SJSA1 (cell line): ENCODE measurements around the gene NR1H2. TPM values are rescaled to one million over a fixed set of nuclear protein-coding genes. Genes with fewer than 3 reads are reported as not detected.
"Not testable (repeated sequence)": the region's sequence is repeated elsewhere in the genome, so short reads cannot be mapped to it uniquely, and the experiment has no call there.

ENCODE experiments used
- DNase-seq, 2 experiments: peaks; one replicate each; pipeline ENCODE4 v3.0.0-alpha.2; 2015 to 2020; ENCODE audit warnings: low spot score in 2 of 2, low read depth in 1 of 2
- H3K27ac ChIP-seq: fragments of 250-450 bp; sonication (Bioruptor Pico); 2 replicates; pipeline ENCODE4 v1.5.1; 2020; ENCODE audit warnings: mild to moderate bottlenecking, moderate library complexity
- H3K27me3 ChIP-seq: fragments of 250-450 bp; sonication (Bioruptor Pico); replicated peaks from 2 replicates; pipeline ENCODE4 v1.5.1; 2020; ENCODE audit warnings: mild to moderate bottlenecking, moderate library complexity
- H3K36me3 ChIP-seq: fragments of 250-450 bp; sonication (Bioruptor Pico); 2 replicates; pipeline ENCODE4 v1.5.1; 2020; ENCODE audit warnings: mild to moderate bottlenecking
- H3K4me1 ChIP-seq: fragments of 250-450 bp; sonication (Bioruptor Pico); replicated peaks from 2 replicates; pipeline ENCODE4 v1.6.1; 2021; ENCODE audit warnings: mild to moderate bottlenecking
- H3K4me3 ChIP-seq: fragments of 250-450 bp; sonication (Bioruptor Pico); 2 replicates; pipeline ENCODE4 v1.5.1; 2020; ENCODE audit warnings: mild to moderate bottlenecking
- H3K9me3 ChIP-seq: fragments of 250-450 bp; sonication (Bioruptor Pico); replicated peaks from 2 replicates; pipeline ENCODE4 v1.5.1; 2020; ENCODE audit warnings: mild to moderate bottlenecking
- total RNA-seq: library from RNA; depleted of rRNA; stranded (reverse); fragments of >200 nt; shearing (Covaris generic); gene quantifications from 2 replicates; pipeline ENCODE4 v1.2.3, GENCODE V29; 2014

The NR1H2 gene
- total RNA-seq, 1 experiment from 2014 or later: 45.5 TPM

DNA sequence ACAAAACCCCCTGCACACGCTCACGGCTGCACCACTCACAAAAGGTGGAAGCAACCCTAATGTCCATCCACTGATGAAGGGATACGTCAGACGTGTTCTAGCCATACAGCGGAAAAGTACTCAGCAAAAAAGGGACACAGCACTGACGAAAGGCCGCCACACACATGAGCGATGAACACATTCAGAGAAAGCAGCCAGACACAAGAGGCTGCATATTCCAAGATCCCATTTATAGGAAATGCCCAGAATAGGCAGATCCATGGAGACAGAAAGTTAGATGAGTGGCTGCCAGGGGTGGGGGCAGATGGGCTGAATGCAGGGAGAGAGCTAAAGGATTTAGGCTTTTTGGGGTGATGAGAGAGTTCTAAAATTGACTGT is 11.6 kb downstream of the NR1H2 start:
- H3K27me3 ChIP-seq: no peaks in the 10 kb centered on the region
- no peak overlapping the region for H3K27ac ChIP-seq
- H3K9me3 ChIP-seq: no peaks in the 10 kb centered on the region
- no peak overlapping the region for H3K4me3 ChIP-seq
- peaks cover 6% of the 10 kb centered on the region; the same call in 1 of the 2 replicates for H3K4me1 ChIP-seq
- DNase-seq: no peak
- H3K36me3 ChIP-seq: peaks cover 30% of the 10 kb centered on the region

DNA sequence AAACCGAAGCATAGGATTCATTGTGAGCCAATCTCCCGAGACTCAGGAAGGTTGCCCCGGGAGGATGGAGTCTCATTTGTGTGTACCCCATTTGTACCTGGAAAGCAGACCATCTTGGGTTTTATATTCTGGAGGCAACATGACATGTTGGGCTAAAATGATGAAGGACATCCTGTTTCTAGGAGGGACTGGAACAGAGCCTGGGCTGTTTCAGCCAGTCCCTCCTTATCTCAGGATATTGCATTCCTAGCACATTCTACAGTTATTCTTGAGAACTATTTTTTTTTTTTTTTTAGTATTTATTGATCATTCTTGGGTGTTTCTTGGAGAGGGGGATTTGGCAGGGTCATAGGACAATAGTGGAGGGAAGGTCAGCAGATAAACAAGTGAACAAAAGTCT is 14.0 kb downstream of the NR1H2 start:
- DNase-seq, H3K27me3 ChIP-seq, H3K4me1 ChIP-seq, H3K4me3 ChIP-seq, H3K9me3 ChIP-seq, H3K27ac ChIP-seq: not testable (repeated sequence)
- H3K36me3 ChIP-seq: peaks cover 32% of the 10 kb centered on the region

DNA sequence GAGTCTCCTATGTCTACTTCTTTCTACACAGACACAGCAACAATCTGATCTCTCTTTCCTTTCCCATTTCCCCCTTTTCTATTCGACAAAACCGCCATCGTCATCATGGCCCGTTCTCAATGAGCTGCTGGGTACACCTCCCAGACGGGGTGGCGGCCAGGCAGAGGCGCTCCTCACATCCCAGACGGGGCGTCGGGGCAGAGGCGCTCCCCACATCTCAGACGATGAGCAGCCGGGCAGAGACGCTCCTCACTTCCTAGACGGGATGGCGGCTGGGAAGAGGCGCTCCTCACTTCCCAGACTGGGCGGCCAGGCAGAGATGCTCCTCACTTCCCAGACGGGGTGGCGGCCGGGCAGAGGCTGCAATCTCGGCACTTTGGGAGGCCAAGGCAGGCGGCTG is 14.7 kb downstream of the NR1H2 start:
- peaks cover 32% of the 10 kb centered on the region for H3K36me3 ChIP-seq
- not testable (repeated sequence) for H3K4me3 ChIP-seq, H3K27ac ChIP-seq, DNase-seq, H3K4me1 ChIP-seq, H3K27me3 ChIP-seq, H3K9me3 ChIP-seq

DNA sequence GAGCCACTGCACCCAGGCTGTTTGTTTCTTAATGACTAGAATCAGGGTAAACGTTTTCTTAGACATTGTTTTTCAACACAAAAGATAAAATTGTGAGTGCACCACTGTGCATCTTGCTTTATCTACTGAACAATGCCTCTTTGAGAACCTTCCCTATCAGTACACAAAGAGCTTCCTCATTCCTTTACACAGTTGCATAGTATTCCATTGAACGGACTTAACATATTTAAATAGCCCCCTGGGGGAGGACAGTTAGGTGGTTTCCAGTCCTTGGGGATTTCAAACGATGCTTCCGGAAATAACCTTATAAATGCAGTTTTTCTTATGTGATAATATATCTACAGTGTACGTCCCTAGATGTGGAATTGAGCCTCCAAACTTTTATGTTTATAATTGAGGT is 16.5 kb downstream of the NR1H2 start:
- H3K36me3 ChIP-seq: peaks cover 15% of the 10 kb centered on the region
- no peak for DNase-seq
- no peak overlapping the region for H3K27ac ChIP-seq
- H3K4me3 ChIP-seq: no peak overlapping the region
- H3K4me1 ChIP-seq: no peaks in the 10 kb centered on the region
- no peaks in the 10 kb centered on the region for H3K9me3 ChIP-seq
- no peaks in the 10 kb centered on the region for H3K27me3 ChIP-seq

DNA sequence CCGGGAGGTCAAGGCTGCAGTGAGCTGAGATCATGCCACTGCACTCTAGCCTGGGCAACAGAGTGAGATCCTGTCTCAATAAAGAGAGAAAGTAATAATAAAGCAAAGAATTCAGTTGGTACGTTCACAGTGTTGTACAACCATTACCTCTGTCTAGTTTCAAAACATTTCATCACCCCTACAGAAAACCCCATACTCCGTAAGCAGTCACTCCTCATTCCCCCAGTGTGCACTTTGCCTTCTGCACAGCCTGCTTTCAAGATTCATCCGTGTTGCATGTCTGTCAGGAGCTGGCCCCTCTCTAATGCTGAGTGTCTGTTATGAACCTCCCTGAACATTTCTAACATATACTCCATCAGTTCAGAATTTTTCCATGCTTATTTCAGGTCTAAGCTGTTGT is 17.3 kb downstream of the NR1H2 start:
- Histone ChIP-seq H3K36me3 (peaks cover 7% of the 10 kb centered on the region), H3K27me3 (no peaks in the 10 kb centered on the region)
- DNase-seq: no peak

DNA sequence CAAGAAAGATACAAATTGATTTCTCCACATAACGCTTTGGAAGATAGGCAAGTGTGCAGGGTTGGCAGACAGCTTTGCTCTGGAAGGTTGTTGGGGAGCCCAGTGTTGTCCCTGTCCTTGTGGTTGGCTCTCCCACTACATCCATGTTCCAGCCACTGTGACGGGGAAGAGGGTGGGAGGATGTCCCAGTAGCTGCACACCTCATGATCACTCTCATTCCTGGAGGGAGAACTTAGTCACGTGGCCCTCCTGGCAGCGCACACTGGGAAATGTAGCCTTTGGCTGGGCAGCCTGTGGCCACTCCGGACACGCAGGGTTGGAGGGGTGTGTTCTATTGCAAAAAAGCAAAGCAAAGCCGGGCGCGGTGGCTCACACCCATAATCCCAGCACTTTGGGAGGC is 17.8 kb downstream of the NR1H2 start:
- H3K4me1 ChIP-seq: no peaks in the 10 kb centered on the region
- H3K4me3 ChIP-seq: no peak overlapping the region
- H3K27ac ChIP-seq: no peak overlapping the region
- DNase-seq: no peak
- no peaks in the 10 kb centered on the region for H3K27me3 ChIP-seq
- peaks cover 8% of the 10 kb centered on the region for H3K36me3 ChIP-seq
- H3K9me3 ChIP-seq: no peaks in the 10 kb centered on the region

More for the DNA sequence above, 17.3 kb downstream of the NR1H2 start:
- Histone ChIP-seq H3K4me3 (no peak overlapping the region), H3K9me3 (no peaks in the 10 kb centered on the region), H3K4me1 (no peaks in the 10 kb centered on the region), H3K27ac (no peak overlapping the region)

DNA sequence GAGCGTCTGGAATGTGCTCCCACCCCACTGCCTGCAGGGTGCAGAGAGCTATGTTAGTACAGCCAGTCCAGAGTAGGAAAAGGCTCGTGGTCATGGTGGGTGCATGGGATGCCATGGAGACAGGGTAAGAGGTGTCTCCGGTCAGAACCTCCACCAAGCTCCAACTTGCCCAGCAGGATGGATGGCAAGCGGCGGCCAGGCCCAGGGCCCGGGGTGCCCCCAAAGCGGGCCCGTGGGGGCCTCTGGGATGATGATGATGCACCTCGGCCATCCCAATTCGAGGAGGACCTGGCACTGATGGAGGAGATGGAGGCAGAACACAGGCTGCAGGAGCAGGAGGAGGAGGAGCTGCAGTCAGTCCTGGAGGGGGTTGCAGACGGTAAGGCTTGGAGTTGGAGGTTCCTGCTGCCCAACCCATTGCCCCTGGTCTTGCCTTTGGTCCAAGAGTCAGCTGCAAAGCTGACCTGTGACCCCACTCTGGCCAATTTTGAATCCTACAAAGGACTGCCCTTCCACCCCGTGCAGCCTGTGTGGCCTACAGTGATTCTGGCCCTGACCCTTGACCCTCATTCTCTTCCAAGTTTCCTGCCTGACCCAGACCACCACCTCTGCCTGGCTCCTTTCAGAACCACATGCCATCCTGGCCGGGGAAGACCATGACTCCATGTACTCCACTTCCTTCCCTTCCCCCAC is 22.6 kb downstream of the NR1H2 start:
- H3K36me3 ChIP-seq: peaks cover 31% of the 10 kb centered on the region
- no peaks in the 10 kb centered on the region for H3K4me1 ChIP-seq
- H3K27me3 ChIP-seq: no peaks in the 10 kb centered on the region
- DNase-seq: no peak
- no peaks in the 10 kb centered on the region for H3K9me3 ChIP-seq
- no peak overlapping the region for H3K27ac ChIP-seq
- no peak overlapping the region for H3K4me3 ChIP-seq

DNA sequence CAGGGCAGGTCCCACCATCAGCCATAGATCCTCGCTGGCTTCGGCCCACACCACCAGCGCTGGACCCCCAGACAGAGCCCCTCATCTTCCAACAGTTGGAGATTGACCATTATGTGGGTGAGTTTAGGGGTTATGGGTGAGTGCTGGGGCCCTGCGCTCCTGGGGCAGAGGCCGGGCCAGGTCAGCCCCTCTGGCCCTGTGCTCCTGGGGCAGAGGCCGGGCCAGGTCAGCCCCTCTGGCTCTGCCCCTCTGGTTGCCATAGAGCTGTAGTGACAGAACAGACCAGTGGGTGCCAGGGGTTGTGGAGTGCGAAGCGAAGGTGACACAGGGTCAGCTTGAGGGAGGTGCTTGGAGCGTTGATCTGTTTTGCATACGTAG is 23.1 kb downstream of the NR1H2 start:
- no peaks in the 10 kb centered on the region for H3K9me3 ChIP-seq
- H3K27me3 ChIP-seq: no peaks in the 10 kb centered on the region
- H3K4me3 ChIP-seq: no peak overlapping the region
- no peaks in the 10 kb centered on the region for H3K4me1 ChIP-seq
- DNase-seq: no peak
- H3K27ac ChIP-seq: no peak overlapping the region
- peaks cover 31% of the 10 kb centered on the region for H3K36me3 ChIP-seq

DNA sequence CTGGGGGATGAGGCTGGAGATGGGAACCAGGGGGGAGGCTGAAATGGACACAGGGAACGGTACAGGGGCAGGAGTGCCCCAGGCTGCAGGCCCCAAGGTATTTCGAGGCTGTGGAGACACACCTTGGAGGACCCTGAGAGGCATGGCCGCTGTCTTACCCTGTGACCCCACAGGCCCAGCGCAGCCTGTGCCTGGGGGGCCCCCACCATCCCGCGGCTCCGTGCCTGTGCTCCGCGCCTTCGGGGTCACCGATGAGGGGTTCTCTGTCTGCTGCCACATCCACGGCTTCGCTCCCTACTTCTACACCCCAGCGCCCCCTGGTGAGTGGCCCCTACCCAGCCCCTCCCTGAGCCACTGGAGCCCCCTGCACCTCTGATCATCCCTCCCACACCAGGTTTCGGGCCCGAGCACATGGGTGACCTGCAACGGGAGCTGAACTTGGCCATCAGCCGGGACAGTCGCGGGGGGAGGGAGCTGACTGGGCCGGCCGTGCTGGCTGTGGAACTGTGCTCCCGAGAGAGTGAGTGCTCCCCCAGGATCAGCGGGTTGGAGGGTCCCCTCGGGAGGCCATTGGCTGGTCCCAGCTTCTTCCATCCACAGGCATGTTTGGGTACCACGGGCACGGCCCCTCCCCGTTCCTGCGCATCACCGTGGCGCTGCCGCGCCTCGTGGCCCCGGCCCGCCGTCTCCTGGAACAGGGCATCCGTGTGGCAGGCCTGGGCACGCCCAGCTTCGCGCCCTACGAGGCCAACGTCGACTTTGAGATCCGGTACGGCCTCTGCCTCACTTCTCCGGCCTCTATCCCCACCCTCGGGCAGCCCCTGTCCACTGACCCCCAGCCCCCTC is 25.6 kb downstream of the NR1H2 start:
- H3K4me3 ChIP-seq: no peak overlapping the region
- no peaks in the 10 kb centered on the region for H3K27me3 ChIP-seq
- no peaks in the 10 kb centered on the region for H3K4me1 ChIP-seq
- peaks cover 42% of the 10 kb centered on the region for H3K36me3 ChIP-seq
- DNase-seq: no peak
- H3K27ac ChIP-seq: no peak overlapping the region
- no peaks in the 10 kb centered on the region for H3K9me3 ChIP-seq

DNA sequence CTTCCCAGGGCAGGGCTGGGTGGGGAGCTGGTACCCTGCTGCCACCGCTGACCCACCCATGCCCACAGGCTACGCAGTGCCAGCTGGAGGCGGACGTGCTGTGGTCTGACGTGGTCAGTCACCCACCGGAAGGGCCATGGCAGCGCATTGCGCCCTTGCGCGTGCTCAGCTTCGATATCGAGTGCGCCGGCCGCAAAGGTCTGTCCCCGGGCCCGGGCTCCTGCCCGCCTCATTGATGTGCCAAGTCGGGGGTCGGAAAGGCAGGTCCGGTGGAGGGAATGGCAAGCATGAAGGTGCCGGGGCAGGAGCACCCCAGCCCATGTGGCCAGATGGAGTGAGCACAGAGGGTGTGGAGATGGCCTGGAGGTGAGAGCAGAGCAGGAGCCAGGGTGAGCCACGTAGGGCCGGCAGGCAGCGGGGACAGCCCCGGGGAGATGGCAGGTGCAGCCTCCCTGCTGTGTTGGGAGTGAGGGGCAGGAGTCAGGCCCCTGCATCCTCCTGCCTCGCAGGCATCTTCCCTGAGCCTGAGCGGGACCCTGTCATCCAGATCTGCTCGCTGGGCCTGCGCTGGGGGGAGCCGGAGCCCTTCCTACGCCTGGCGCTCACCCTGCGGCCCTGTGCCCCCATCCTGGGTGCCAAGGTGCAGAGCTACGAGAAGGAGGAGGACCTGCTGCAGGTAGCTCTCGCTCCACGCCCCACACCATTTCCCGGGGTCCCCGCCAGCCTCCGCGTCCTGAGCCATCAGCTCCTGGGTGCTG is 26.5 kb downstream of the NR1H2 start:
- no peaks in the 10 kb centered on the region for H3K27me3 ChIP-seq
- no peak overlapping the region for H3K4me3 ChIP-seq
- H3K27ac ChIP-seq: no peak overlapping the region
- H3K9me3 ChIP-seq: no peaks in the 10 kb centered on the region
- no peak for DNase-seq
- no peaks in the 10 kb centered on the region for H3K4me1 ChIP-seq
- H3K36me3 ChIP-seq: peaks cover 42% of the 10 kb centered on the region

DNA sequence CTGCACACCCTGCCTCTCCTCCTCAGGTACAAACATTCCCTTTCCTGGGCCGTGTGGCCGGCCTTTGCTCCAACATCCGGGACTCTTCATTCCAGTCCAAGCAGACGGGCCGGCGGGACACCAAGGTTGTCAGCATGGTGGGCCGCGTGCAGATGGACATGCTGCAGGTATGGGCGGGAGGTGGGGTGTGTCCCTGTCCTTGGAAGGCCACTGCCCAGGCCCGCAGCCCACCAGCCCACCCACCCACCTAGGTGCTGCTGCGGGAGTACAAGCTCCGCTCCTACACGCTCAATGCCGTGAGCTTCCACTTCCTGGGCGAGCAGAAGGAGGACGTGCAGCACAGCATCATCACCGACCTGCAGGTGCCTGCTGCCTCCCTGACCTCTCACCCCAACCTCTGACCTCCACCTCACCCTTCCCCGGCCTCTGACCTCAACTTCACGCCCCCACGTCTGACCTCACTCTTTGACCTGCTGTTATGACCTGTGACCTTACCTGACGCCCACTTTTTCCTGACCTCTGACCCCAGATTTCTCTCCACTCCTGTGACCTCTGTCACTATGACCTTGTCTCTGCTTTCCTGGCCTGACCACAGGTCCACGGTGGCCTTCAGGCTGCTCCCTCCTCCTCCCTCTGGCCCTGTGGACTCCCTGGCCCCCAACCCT is 30.0 kb downstream of the NR1H2 start:
- peaks cover 50% of the 10 kb centered on the region for H3K36me3 ChIP-seq
- DNase-seq: no peak

DNA sequence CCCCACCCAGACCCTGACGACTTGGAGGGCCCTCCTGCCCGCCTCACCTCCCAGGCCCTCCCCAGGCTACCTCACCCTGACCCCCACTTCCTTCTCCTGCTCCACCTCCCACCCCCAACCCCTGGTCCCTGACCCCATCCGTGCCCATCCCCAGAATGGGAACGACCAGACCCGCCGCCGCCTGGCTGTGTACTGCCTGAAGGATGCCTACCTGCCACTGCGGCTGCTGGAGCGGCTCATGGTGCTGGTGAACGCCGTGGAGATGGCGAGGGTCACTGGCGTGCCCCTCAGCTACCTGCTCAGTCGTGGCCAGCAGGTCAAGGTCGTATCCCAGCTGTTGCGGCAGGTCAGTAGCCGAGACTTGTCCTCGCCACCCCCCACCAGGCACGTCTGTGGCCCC is 30.6 kb downstream of the NR1H2 start:
- H3K36me3 ChIP-seq: peaks cover 49% of the 10 kb centered on the region
- H3K27ac ChIP-seq: no peak overlapping the region
- DNase-seq: no peak
- H3K4me1 ChIP-seq: no peaks in the 10 kb centered on the region
- H3K27me3 ChIP-seq: no peaks in the 10 kb centered on the region
- H3K4me3 ChIP-seq: no peak overlapping the region
- H3K9me3 ChIP-seq: no peaks in the 10 kb centered on the region

More for the DNA sequence above, 30.0 kb downstream of the NR1H2 start:
- Histone ChIP-seq H3K4me3 (no peak overlapping the region), H3K27ac (no peak overlapping the region), H3K27me3 (no peaks in the 10 kb centered on the region), H3K9me3 (no peaks in the 10 kb centered on the region), H3K4me1 (no peaks in the 10 kb centered on the region)

DNA sequence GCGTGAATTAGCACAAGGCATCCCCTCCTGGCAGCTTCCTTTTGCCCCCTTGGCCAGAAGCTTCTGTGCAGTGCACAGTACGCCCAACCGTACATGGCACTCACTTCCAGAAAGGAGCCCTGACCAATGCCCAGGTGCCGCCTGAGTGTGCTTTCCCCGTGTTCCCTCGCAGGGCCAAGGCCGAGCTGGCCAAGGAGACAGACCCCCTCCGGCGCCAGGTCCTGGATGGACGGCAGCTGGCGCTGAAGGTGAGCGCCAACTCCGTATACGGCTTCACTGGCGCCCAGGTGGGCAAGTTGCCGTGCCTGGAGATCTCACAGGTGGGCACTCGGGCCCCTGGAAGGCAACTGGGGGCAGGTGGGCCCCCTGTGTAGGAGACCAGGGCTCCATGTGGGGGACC is 33.1 kb downstream of the NR1H2 start:
- DNase-seq: no peak
- H3K36me3 ChIP-seq: peaks cover 42% of the 10 kb centered on the region
- H3K27me3 ChIP-seq: no peaks in the 10 kb centered on the region
- H3K27ac ChIP-seq: no peak overlapping the region
- no peaks in the 10 kb centered on the region for H3K9me3 ChIP-seq
- no peak overlapping the region for H3K4me3 ChIP-seq
- H3K4me1 ChIP-seq: no peaks in the 10 kb centered on the region
